AG10803 (cell line): ENCODE data around the gene GTF2F2.

Experiments used
- DNase-seq: peaks from one replicate; pipeline ENCODE4 v3.0.0; 2010; ENCODE audit warnings: low read depth
- H3K4me3 ChIP-seq: 2 replicates; pipeline ENCODE4 v1.5.1; 2011; ENCODE audit warnings: mild to moderate bottlenecking, low read length, control low read depth
- TF ChIP-seq, protein P1 (sequence below): conservative IDR thresholded peaks from 2 replicates; pipeline ENCODE4 v1.5.1; 2011; ENCODE audit warnings: mild to moderate bottlenecking, low read length, control low read depth, inconsistent platforms

The GTF2F2 gene

DNA sequence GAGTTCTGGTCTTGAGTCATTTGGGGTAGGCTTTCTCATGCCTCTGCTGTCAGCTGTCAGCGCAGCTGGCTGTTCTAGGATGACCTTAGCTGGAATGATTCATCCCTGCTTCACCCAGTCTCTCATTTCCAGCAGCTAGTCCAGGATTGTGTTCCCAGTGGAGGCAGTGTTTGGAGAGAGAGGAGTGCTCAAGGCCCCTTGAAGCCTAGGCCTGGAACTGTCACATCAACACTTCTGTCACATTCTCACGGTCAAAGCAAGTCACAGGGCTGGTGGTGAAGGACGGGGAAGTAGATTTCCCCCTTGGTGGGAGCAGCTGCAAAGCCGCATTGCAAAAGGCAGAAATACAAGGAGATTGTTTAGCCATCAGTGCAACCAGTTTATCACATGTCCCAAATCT, 205.5 kb downstream of the GTF2F2 start:
- TF ChIP-seq, protein P1, sequence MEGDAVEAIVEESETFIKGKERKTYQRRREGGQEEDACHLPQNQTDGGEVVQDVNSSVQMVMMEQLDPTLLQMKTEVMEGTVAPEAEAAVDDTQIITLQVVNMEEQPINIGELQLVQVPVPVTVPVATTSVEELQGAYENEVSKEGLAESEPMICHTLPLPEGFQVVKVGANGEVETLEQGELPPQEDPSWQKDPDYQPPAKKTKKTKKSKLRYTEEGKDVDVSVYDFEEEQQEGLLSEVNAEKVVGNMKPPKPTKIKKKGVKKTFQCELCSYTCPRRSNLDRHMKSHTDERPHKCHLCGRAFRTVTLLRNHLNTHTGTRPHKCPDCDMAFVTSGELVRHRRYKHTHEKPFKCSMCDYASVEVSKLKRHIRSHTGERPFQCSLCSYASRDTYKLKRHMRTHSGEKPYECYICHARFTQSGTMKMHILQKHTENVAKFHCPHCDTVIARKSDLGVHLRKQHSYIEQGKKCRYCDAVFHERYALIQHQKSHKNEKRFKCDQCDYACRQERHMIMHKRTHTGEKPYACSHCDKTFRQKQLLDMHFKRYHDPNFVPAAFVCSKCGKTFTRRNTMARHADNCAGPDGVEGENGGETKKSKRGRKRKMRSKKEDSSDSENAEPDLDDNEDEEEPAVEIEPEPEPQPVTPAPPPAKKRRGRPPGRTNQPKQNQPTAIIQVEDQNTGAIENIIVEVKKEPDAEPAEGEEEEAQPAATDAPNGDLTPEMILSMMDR: 0 out of 2 replicates have a peak, but pooled peaks have one; percentile 6
- peak; percentile 83 for DNase-seq
- H3K4me3 ChIP-seq: no peak overlapping the region

DNA sequence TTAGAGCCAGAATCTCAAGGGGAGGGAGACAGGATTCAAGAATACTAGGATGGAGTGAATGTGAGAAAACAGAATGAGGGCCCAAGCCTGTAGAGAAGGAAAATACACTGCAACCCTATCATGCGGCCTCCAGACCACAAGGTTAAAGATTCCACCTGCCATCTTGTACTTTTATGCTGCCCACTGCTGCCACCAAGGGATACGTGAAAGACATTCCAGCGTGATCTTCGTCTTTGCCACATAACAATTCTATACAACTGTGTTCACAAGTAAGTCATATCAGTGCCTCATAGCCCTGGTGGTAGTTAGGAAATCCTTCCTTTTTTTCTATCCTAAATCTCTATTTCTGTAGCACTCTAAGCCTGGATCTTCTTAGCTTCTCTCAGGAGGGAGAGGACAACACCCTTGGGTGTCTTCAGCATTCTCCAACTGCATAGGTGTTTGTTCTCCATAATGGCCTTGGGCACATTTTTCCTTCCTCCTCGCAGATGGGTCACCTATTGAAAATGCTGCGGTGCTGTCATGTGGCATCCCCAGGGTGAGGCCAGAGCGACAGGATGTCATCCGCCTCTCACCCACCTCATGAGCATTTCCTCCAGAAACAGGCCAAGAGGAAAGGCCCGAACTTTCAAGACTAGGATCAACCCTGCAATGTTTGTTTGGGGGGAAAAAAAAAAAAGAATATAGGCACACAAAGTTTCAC, 207.1 kb downstream of the GTF2F2 start:
- DNase-seq: no peak
- TF ChIP-seq, protein P1: no peak
- H3K4me3 ChIP-seq: no peak overlapping the region

DNA sequence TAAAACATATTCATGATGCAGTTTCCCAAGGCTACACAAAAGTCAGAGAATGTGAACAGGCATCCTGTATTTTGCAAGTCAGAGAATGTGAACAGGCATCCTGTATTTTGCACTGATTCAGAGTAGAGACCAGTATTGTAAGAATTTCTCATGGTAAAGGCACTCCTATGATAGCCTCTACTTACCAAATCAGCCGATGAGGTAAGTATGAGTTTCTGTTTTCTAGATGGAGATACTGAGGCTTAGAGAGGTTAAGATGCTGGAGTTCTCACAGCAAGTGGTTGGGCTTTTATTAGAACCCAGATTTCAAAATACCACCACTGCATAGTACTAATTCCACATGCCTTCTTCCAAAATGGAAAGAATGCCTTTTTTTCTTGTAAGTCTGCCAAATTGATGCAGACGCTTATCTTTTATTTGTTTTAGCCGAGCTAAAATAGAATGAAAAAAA, 208.4 kb downstream of the GTF2F2 start:
- H3K4me3 ChIP-seq: no peak overlapping the region
- peak; percentile 88 for DNase-seq
- TF ChIP-seq, protein P1: no peak

DNA sequence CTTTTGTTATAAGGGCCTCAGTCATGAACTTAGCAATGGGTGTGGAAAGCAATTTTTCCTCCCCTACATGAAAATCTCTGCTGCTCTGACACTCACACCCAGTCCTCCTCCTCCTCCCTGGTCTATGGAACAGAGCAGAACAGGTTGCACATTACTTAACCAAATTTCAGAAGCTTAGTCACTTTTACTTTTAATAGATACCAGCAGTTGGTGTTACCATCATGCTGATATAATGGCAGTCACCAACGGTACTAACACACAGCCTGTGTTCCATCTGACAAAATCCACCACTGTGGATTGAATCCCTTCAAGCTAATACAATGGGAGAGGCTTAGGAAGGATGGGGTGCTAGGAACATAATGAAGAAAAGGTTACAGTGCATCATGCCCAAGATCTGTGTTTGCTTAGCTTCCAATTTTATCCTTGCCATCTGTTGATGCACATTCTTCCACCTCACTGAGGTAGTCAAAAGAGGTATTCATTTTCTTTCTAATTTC, 210.9 kb downstream of the GTF2F2 start:
- no peak for DNase-seq
- TF ChIP-seq, protein P1: no peak
- H3K4me3 ChIP-seq: no peak overlapping the region

DNA sequence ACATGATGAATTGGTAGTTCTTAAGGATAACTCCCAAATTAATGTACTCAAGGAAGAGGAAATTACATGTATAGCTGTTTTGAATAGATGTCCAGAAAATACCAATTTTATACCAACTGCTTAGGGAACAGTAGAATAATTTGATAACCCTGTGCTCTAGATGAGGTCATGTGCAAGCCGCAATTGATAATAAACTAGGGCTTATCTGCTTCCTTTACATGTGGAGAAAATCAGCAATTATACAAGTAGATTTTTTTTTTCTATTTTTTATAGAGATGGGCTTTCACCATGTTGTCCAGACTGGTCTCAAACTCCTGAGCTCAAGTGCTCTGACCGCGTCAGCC, 211.4 kb downstream of the GTF2F2 start:
- no peak overlapping the region for H3K4me3 ChIP-seq
- TF ChIP-seq, protein P1: no peak
- no peak for DNase-seq

DNA sequence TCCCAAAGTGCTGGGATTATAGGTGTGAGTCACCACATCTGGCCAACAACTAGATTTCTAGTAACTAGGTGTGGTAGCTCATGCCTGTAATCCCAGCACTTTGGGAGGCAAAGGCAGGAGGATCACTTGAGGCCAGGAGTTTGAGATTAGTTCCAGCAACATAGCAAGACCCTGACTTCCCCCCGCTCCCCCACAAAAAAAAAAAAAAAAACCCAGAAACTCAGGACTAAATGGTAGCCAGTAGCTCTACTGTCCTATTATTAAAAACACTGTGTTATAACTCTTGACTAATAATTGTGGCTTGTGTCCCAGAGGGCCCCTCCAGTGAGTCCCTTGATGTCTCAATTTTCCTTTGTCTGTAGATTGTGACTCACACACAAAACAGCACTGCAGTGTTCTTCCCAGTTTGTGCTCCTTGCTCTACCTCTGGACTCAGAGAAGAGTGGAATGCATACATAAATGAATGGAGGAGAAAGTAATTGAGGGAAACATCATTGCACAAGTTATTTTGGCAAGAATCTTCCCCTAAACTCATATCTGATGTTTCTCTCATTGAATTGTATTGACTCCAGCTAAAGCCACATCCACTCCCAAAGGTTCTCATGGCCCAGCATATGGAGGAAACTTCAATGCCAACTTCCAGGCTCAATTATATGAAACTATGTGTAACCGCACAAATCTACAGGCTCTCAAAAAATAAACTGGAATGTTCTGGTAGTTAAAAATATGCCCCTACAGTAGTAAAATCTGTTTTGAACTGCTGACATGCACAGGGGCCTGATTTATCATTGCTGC, 211.9 kb downstream of the GTF2F2 start:
- TF ChIP-seq, protein P1: no peak
- DNase-seq: peak; percentile 100
- H3K4me3 ChIP-seq: no peak overlapping the region
